Activated CD4-positive, alpha-beta T cell treated with anti-CD3 and anti-CD28 coated beads for 4 hours (primary cell): ENCODE measurements around the gene FBXW8.

Experiments used
- DNase-seq, 2 donors: peaks; one replicate each; pipeline ENCODE4 v3.0.0-alpha.2; 2020

The FBXW8 gene

DNA sequence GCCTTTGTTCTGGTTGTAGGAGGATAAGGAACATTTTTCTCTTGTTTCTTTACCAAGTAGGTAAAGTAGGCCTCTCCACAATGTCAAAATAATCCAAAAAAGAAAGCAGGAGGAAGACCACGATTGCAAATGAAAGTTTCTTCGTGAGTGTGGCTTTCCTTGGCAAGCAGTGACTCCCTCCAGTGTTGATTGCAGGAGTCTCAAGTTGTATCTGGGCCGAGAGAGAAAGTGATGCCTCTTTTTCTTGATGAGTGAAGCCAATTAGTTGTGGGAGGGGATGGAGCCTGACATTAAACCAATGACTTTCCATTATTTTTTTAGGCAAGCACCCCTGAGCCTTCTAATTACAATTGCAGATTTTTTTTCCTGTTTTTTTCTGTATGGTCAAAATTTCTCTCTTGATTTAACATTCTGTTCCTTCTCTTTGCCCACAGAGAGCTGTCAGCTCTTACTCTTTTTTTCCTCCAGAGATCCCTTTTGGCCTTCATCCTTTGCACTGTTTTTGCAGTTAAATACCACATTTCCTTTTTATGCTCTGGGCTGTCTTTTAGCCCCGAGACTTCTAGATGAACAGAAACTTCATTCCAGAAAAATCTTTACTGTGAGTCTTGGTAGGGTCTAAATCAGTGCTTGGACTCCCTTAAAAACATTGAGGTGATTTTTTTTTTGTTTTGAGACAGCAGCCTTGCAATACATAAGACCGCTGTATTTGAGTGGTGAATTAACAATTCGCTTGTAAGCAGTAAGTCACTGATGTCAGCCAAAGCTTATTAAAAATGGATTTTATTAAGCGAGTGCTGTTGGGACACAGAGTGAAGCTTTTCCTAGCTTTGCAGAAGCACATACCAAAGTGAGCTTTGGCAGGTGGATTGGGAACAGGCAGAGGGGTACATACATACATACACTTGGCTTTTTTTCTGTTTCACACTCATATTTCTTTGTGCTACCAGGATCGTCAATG, 15.8 kb downstream of the FBXW8 start:
- no peak for DNase-seq

DNA sequence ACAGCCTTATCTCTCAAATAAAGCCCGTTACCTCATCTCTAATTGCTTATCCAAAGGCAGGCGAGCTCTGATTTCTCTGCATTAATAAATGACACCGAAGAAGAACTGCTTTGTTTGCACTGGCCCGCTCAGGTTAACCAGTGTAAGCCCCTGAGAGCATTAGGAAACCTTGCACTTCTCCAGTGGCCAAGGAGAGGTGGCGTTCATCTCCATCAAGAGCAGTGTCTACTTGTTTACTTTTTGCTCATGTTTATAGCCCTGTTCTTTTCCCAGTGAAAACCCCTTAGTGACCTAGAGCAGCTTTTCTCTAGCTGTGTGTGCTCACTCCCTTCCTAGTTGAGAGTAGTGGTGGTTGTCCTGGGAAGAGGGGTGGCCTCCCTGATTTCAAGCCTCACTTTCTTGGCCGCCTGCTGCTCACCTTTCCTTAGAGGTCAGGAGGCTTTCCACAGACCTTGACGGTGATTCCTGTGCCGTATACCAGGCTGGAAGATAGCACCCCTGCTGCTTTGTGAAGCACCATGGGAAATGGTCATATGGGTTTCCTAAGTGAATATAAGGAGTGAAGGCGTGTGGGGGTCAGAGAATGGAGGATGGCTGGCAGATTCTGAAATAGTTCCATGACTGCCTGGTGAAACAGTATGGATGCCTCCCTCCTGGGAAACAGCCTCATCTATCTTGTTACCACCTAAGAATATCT, 16.6 kb downstream of the FBXW8 start:
- DNase-seq: no peak

DNA sequence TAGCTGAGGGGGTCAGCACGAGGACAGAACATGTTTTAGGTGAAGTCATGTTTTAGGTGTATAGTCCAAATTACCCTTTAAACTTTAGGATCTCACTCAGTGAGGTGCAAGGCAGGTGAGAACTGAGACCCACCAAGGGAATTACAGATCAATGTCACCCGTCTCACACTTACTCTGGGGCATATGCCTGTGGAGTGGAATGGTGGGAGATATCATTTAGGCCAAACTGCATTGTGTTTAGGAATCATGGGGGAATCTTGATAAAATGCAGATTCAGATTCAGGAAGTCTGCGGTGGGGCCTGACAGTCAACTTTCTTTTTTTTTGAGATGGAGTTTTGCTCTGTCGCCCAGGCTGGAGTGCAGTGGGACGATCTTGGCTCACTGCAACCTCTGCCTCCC, 17.8 kb downstream of the FBXW8 start:
- no peak for DNase-seq

DNA sequence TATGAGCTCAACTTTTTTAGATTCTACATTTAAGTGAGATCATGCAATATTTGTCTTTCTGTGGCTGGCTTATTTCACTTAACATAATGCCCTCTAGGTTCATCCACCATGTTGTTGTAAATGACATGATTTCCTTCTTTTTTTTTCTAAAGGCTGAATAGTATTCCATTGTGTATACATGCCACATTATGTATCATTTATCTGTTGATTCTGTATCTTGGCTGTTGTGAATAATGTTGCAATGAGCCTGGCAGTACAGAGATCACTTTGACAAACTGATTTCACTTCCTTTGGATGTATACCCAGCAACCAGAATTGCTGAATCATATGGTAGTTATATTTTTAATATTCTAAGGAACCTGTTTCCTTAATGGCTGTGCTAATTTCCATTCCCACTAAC, 19.1 kb downstream of the FBXW8 start:
- DNase-seq: no peak

DNA sequence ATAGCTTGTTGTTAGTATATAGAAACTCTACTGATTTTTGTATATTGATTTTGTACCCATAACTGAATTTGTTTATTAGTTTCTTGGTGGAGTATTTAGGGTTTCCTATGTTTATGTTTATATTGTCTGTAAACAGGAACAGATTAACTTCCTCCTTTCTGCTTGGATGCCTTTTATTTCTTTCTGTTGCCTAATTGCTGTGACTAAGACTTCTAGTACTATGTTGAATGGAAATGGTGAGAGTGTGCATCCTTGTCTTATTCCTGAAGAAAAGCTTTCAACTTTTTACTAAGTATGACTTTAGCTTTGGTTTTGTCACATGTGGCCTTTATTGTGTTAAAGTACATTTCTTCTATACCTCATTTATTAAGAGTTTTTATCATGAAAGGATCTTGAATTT, 20.9 kb downstream of the FBXW8 start:
- DNase-seq: no peak

DNA sequence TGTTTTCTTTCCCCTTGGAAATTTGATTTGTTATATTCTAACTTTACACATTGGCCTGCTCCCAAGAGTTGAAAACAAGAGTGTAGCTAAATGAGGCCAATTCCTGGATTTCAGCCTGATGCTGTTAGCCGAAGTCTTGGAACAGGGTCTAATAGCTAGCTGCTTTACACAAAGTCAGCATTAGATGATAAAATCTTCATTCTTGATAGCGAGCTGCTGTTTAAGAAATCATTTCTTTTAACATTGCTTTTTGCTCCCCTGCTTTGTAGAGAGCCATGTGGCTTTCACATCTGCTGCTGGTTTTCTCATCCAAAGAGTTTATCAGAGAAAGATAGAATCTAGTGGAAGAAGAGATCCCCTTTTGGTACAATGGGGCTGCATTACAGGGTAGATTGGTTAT, 22.3 kb downstream of the FBXW8 start:
- no peak for DNase-seq

DNA sequence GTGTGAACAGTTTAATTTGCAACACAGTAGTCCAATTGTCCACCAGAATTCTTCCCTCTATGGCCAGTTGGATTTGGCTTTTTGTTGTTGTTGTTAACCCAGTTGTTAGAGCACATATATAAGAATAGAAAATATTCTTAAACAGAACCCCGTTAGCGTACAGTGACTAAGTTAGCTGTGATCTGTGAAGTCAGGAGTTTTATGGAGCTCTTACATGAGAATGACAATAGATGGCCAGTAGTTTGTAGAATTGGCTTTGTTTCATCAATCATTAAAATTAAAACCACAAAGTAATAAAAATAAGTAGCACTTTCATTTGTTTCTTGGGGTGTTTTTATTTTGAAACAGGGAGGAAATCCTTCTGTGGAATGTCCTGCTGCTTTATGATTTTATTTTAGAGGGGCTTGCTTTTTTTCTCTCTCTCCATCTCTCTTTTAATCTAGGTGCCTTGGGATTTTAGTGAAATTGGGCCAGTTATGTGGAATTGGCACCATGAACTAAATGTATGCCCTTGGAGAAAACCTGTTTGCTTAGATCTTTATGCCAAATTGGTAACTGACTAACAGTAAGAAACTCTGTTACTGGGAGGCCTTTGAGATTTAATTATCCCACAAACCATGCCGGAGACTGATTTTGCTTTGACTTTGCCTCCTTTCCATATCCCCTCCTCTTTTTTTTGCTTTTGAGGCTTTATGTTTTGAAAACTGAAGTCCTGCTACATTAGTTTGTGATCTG, 22.9 kb downstream of the FBXW8 start:
- DNase-seq: no peak

DNA sequence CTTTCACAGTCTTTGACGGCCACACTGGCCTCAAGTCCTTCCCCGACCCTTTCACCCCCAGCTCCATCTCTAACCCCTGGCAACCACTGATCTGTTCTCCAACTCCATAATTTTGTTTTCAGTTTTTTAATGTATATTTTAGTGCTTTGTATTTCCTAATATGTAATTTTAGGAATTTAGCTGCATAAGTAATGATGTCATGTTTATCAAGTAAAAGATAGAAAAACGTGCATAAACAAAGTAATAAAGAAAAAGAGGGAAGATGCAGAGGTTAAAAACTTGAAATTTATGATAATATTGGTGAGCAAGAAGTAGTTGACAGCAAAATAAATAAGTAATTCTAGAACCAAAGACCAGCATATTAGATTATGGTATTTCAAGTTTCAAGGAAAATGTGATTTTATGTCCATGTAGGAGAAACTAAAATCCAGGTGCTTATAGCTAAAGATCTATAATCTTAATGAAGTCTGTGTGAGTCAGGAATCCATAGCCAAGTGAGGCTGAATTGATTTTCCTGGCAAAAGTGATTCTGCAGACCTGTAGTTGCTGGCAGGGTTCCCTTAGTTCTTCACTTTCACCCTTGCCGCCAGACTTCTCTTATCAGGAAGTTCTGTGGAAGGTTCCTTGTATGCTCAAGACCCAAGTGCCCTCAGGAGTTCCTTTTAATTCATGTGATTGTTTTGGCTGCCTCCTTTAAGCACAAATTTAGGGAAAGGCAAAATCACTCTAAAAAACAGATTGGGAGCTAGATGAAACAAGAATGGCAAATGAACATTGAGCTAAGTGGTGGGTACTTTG, 24.4 kb downstream of the FBXW8 start:
- no peak for DNase-seq

DNA sequence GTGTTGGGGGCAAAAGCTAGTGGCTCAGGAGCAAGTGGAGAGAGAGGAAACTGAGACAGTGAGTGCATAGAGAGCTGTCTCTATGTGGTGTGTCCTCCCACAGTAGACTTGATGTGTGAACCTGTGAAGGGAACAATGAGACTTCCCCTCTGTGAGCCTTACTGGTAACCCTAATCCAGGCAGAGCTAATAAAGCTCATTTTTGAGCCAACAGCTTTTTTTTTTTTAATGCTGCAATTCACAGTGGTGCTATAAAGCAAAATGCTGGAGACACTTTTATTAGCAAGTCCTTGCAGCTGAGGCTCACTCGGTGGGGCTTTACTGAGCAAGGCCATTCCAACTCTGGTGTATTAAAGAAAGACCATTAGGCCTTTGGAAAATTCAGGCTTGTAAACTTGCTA, 26.9 kb downstream of the FBXW8 start:
- DNase-seq: no peak

DNA sequence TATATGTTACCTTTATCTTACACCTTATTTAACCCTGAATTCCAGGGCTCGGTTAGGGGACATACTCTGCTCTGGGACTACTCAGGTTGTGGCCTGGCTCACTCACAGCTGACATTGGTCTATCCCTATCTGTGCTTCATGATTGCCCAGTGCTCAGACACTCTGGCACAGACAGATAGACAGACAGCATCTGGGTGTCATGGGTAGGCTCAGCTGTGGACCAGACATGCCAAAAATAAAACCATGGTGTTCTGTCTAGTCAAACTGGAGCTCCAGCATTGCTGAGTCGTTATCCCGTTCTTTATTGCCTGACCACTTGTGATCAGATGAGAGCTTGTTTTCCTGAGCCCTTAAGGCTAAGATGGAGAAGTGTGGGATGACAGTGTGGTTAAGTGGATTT, 29.0 kb downstream of the FBXW8 start:
- DNase-seq: no peak

DNA sequence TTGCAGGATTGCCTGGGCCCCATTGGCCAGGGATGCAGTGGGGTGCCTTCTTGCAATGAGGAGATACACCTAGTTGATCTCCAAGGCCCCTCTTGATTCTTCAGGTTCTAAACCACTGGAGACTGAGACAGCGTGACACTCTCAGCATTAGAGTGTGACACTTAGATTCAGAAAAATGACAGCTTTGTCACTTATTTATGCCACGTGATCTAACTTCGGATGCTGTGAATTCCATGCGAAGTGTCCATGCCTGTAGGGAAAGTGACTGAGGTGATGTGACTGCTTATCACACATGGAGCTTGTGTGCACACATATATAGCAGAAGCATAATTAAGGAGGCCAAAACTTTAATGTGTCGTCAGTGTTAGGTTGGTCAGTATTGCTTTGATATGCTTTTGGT, 30.4 kb downstream of the FBXW8 start:
- no peak for DNase-seq

DNA sequence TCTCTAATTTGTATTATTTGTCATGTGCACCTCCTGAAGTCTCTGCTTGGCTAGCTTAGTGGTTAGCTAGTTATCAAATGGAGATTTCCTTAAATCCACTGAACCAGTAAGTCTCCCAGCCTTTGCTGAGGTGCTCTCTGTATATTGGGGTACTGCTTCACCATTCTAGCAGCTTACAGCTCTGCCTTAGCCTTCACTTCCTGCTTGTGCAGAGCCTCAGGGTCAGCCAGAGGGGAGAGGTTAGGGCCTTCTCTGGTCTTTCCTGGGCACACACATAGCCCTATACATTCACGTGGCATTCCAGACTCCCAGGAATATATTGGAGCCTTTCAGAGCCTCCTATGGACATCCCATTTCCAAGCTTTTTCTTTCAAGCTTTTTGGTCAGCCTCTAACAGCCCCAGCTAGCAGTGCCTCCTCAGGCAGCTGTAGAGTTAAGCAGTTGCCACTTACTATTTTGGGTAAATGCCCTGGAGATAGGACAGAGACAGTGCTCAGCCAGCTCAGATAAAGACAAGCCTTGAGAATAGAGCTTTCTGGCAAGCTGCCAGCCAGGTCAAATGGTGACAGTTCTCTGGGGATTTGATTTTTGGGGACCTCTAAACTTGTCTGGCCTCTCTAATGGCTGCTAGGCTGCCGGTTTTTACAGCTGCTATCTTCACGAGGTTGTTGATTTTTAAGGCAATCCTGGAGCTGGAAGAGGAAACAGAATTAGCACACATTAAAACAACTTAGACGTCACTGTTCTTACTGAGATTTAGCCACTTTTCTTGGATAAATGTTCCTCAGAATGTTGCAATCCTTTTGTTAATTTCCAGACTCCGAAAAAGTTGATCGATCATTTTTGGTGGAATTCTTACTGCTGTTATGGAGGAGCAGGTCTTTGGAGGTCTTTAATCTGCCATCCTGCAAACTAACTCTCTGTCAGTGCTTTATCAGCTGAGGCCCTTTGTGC, 32.9 kb downstream of the FBXW8 start:
- DNase-seq: no peak

DNA sequence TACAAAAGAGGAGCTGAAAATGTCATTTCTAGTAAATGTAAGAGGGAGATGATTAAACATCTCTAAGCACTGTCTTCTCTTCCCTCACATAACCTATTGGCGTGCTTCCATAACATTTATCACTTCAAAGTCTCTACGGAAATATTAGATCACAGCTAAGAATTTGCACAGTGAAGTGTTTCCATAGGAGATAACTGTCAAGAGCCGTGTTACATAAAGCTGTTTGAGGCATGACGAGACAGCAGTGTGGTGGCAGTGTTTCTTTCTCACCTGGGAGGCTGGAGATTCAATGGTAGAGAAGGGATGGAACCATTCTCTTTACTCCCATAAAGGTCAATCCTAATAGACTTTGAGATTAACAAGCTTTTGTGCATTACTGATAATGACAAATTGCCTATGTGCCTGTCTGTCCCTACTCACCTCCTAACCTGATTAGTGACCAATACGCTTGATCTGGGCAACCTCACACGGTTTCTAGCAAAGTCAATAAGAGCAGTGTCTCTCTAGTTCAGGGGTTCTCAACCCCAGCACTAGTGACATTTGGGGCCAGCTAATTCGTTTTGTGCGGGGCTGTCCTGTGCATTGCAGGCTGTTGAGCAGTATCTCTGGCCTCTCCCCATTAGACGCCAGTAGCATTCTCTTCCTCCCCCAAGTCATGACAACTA, 35.3 kb downstream of the FBXW8 start:
- no peak for DNase-seq

DNA sequence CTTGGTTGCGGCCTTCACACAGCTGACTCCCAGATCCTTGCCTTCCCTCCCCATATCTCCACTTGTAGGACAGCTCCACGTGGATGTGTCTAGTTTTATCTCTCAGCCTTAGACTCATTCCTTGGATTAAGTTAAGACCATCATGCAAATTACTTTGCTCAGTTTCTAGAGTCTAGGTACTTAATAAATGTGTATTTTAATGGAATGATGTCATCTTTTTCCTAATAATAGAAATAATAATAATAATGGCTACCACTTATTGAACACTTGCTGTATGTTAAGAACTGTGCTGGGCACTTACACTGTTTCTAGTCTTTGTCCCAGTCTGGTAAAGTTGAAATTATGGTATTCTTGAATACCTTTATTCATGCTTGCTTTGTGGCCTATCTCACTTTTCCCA, 37.5 kb downstream of the FBXW8 start:
- DNase-seq: no peak

DNA sequence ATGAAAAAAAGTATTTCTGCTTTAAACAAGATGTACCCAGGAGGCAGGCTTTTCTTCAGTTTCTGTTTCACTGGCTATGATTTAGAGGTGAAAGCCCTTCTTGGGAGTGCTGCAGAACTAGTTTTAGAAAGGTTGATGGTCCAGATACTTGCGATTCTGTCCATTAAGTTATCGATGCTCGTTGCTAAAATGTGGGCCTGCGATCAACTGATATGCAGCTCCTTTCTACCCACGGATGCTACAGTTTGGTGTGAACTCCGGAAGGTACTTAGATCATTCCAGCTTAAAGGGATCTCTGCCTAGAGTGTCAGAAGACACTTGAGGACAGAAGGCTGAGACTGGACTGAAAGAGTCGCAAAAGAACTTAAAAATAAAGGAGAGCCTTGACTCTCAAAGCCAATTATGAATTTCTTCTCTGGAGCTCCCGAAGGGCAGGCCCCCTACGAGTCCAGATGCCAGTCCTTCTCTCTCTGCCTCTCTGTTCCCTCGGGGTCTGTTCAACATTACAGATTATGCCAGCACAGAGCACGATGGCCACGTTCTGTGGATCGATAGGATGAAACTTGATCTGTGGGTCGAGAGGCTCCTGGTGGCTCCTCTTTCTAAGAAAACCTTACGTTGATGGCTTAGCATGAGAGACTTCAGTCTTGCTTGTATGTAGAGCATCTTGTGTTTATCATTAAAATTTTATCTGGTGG, 40.0 kb downstream of the FBXW8 start:
- DNase-seq: no peak

DNA sequence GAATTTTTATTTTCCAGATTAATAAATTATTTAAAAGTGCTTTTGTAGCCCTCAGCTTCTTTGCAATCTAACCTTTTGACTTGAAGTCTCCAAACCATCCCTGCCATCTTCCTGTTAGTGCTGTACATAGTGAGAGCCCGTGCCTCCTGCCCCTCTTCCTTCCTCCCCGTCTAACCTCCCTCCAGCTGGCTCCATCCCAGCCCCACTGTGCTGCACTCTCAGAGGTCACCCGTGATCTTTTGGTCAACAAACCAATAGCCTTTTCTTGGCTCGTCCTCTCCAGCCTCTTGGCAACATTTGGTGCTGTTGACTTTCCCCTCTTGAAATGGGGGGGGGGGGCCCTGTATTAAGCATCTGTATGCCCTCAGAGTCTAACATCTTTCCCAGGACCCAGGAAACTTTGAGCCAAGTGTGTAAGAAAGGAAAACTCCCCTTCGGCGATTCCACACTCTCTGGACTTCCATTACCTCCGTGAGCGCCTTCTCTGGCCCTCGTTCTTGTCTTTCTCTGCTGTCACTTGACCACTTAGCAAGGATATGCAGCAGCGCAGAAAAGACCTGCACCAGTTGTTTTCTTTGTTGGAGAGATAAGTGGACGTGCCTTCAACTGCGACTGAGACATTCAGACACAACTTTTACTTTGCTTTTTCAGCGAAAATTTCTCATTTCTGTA, 44.1 kb downstream of the FBXW8 start:
- DNase-seq: no peak

DNA sequence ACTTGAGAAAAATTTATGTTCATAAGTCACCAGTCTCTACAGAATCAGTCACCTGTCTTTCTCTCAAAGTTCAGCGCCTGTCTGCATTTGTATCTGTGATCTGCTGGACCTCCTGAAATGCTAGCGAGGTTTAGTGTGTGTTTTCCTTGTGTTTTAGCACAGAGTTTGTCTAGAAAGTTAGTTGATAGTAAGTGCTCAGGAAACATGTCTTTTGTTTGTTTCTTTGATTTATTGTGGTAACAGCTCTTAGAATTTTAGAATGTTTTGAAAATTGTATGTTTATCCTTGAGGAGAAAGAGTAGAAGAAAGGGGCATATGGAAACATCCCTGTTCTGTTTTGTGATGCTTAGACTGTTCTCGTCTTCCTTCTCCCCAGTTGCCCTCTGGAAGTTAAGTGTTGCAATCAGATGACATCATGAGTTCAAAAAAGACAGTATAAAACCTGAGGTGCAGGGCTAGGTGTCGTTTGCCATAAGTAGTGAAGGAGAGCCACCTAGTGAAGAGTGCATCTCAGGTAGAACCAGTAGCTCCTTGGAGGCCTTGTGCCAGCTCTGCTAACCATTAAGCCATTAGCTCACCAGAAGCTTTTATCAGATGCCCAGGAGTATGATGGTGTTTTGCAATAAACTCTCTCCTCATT, 44.8 kb downstream of the FBXW8 start:
- DNase-seq: peak in 1 of 2 donors; percentile 3

DNA sequence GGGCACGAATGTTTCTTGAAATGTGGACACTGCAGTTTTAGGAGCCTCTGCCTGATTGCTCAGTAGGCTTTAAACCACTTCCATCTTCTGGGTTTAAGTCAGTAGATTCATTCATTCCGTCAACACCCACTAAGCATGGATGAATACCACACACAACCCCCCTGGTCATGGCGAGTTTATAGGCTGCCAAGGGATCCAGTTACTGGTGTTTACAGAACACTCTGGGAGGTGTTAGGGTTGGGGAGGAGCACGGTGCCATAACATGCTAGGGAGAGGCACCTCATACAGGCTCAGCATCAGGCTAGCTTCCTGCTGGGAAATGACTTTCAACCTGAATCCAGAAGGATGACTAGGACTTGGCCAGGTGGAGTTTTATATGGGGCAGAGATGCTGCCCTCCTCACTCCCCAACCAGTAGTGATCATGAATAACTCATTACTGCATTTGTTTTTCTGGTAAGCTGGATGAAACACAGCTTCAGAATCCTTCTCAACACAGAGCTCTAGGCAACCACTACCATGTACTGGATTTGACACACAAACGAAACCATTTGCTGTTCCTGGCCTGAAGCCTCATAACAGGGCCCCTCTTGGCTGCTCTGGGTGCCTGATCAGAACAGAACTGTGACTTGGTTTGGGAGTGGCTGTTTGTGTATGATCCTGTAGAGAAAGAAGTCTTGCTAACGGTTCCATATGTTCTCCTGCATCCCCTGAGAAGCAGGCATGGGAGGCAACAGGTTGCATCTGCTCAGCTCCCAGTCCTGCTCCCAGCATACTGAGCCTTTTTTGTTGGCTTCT, 47.9 kb downstream of the FBXW8 start:
- no peak for DNase-seq

DNA sequence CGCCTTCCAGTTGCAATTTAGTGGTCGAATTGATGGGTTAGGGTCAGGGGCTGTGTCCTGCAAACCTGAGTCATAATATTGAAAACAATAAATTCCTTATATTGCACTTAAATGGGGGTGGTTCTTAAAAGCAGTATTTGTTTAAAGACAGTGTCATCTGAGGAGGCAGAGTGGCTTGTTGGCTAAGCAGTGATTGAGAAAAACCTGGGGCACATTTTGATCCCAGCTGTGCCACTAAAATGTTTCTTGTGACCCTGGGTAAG, 48.4 kb downstream of the FBXW8 start:
- no peak for DNase-seq
